ENCODE data around the gene C10orf120.

GRCh38 chr10:122713091-122713885 lies 13.6 kb upstream of the C10orf120 start:
- TF ChIP-seq LCOR (CRISPR knock-in tag; IDR thresholded peaks at IDR 0.05) (no peak), ZNF780A (CRISPR knock-in tag; IDR thresholded peaks at IDR 0.05) (no peak), HDAC1 (IDR thresholded peaks at IDR 0.05) (no peak), ZC3H11A (IDR thresholded peaks at IDR 0.05; ENCODE audit: low read depth, low read length) (no peak)
